Neural progenitor cell (in vitro differentiated cells): ENCODE measurements around the gene PPAT. TPM values are rescaled to one million over a fixed set of nuclear protein-coding genes. Genes with fewer than 3 reads are reported as not detected.
A peak's percentile ranks its signal among the peaks of the same experiment; 100 is the strongest.

Source experiments
- DNase-seq: peaks from one replicate; pipeline ENCODE4 v3.0.0-alpha.2; 2016; ENCODE audit warnings: low spot score
- H2AFZ ChIP-seq: fragments of 200-600 bp; sonication (generic); replicated peaks from 2 replicates; pipeline ENCODE4 v1.6.1; 2016; ENCODE audit warnings: antibody characterized with exemption
- H3F3A ChIP-seq: fragments of 200-600 bp; sonication (generic); 2 replicates; pipeline ENCODE4 v1.6.1; 2016; ENCODE audit warnings: antibody characterized with exemption, low read depth
- H3K27ac ChIP-seq: fragments of 200-600 bp; sonication (generic); 2 replicates; pipeline ENCODE4 v1.5.1; 2016; ENCODE audit warnings: mild to moderate bottlenecking
- H3K27me3 ChIP-seq: fragments of 200-600 bp; sonication (generic); 2 replicates; pipeline ENCODE4 v1.6.1; 2016; ENCODE audit warnings: mild to moderate bottlenecking, moderate library complexity
- H3K36me3 ChIP-seq: fragments of 200-600 bp; sonication (generic); 2 replicates; pipeline ENCODE4 v1.5.1; 2016
- H3K4me1 ChIP-seq: fragments of 200-600 bp; sonication (generic); 2 replicates; pipeline ENCODE4 v1.6.1; 2016; ENCODE audit warnings: mixed run types
- H3K4me2 ChIP-seq: fragments of 200-600 bp; sonication (generic); 2 replicates; pipeline ENCODE4 v1.6.1; 2016
- H3K4me3 ChIP-seq: fragments of 200-600 bp; sonication (generic); 2 replicates; pipeline ENCODE4 v1.5.1; 2016
- H3K79me2 ChIP-seq: fragments of 200-600 bp; sonication (generic); 2 replicates; pipeline ENCODE4 v1.6.1; 2016; ENCODE audit warnings: low read depth
- H3K9ac ChIP-seq: fragments of 200-600 bp; sonication (generic); 2 replicates; pipeline ENCODE4 v1.6.1; 2016
- H3K9me3 ChIP-seq: fragments of 200-600 bp; sonication (generic); 2 replicates; pipeline ENCODE4 v1.5.1; 2016; ENCODE audit warnings: low read depth
- H4K20me1 ChIP-seq: fragments of 200-600 bp; sonication (generic); 2 replicates; pipeline ENCODE4 v1.6.1; 2016; ENCODE audit warnings: low read depth
- H3K27ac Mint-ChIP-seq: 3 replicates; pipeline ENCODE4 v1.8.0; 2021; ENCODE audit warnings: mixed read lengths
- H3K27me3 Mint-ChIP-seq: 2 replicates; pipeline ENCODE4 v1.8.0; 2022; ENCODE audit warnings: low read depth, mild to moderate bottlenecking, inconsistent platforms, moderate library complexity, mixed read lengths; ENCODE audit not compliant: insufficient read depth
- H3K36me3 Mint-ChIP-seq: 3 replicates; pipeline ENCODE4 v1.8.0; 2021; ENCODE audit warnings: mixed read lengths
- H3K4me1 Mint-ChIP-seq: 3 replicates; pipeline ENCODE4 v1.8.0; 2021; ENCODE audit warnings: mixed read lengths
- H3K4me3 Mint-ChIP-seq: 3 replicates; pipeline ENCODE4 v1.8.0; 2021; ENCODE audit warnings: mild to moderate bottlenecking, moderate library complexity, mixed read lengths
- H3K9me3 Mint-ChIP-seq: 3 replicates; pipeline ENCODE4 v1.8.0; 2020; ENCODE audit warnings: mixed read lengths
- CTCF ChIP-seq: fragments of 200-600 bp; sonication (generic); IDR thresholded peaks from 2 replicates; pipeline ENCODE4 v1.5.1; 2017; ENCODE audit warnings: antibody characterized with exemption, mild to moderate bottlenecking
- EZH2 ChIP-seq: fragments of 200-600 bp; sonication (generic); IDR thresholded peaks from 2 replicates; pipeline ENCODE4 v1.6.1; 2017; ENCODE audit warnings: antibody characterized with exemption, mild to moderate bottlenecking, moderate library complexity
- EZH2phosphoT487 ChIP-seq: fragments of 200-600 bp; sonication (generic); IDR thresholded peaks from 2 replicates; pipeline ENCODE4 v1.6.1; 2017; ENCODE audit warnings: antibody characterized with exemption
- total RNA-seq: library from RNA; depleted of rRNA; stranded (reverse); fragments of >200 nt; gene quantifications from 2 replicates; pipeline ENCODE4 v1.2.3, GENCODE V29; 2015; ENCODE audit warnings: low replicate concordance

The PPAT gene
- total RNA-seq, 1 donor from 2014 or later, result 108 TPM

- H4K20me1 ChIP-seq, result peaks cover 61% of the 10 kb centered on the region
- no peak overlapping the region for H3K27ac Mint-ChIP-seq
- no peak for DNase-seq
- no peaks in the 10 kb centered on the region for H3K9me3 ChIP-seq
- peaks cover 29% of the 10 kb centered on the region for H3K4me1 Mint-ChIP-seq
- H3K4me3 Mint-ChIP-seq, result peak overlapping the region; percentile 55
- H3K36me3 Mint-ChIP-seq, result peaks cover 14% of the 10 kb centered on the region
- no peak overlapping the region for H3K9ac ChIP-seq
- H3K79me2 ChIP-seq, result peaks cover 93% of the 10 kb centered on the region
- H3K27me3 ChIP-seq, result no peaks in the 10 kb centered on the region
- no peak overlapping the region for H2AFZ ChIP-seq
- H3K4me1 ChIP-seq, result peaks cover 41% of the 10 kb centered on the region
- peak overlapping the region; percentile 82 for H3K4me3 ChIP-seq
- H3F3A ChIP-seq, result peaks cover 30% of the 10 kb centered on the region
- peaks cover 23% of the 10 kb centered on the region for H3K36me3 ChIP-seq
- H3K4me2 ChIP-seq, result peak overlapping the region; percentile 82
- peaks cover 3% of the 10 kb centered on the region for H3K27me3 Mint-ChIP-seq
- TF ChIP-seq CTCF, result no peak
- TF ChIP-seq EZH2, result no peak
- no peak for TF ChIP-seq EZH2phosphoT487
- no peak overlapping the region for H3K27ac ChIP-seq
- no peaks in the 10 kb centered on the region for H3K9me3 Mint-ChIP-seq
Observed at GRCh38 chr4:56438766-56439165, 3.4 kb upstream of the PPAT start.

- Histone ChIP-seq H4K20me1 (peaks cover 25% of the 10 kb centered on the region), H3K27me3 (no peaks in the 10 kb centered on the region), H3K27ac (peak overlapping the region; percentile 82), H3K36me3 (no peaks in the 10 kb centered on the region), H3K4me1 (peaks cover 22% of the 10 kb centered on the region), H3K9me3 (no peaks in the 10 kb centered on the region), H3K79me2 (peaks cover 93% of the 10 kb centered on the region), H3K9ac (peak overlapping the region; percentile 29), H2AFZ (peak overlapping the region; percentile 28), H3K4me2 (peak overlapping the region; percentile 90), H3F3A (peaks cover 23% of the 10 kb centered on the region), H3K4me3 (peak overlapping the region; percentile 82)
- TF ChIP-seq CTCF, result no peak
- no peak for TF ChIP-seq EZH2phosphoT487
- TF ChIP-seq EZH2, result no peak
- H3K4me3 Mint-ChIP-seq, result peak overlapping the region; percentile 98
- H3K36me3 Mint-ChIP-seq, result peaks cover 7% of the 10 kb centered on the region
- peaks cover 5% of the 10 kb centered on the region for H3K27me3 Mint-ChIP-seq
- peak overlapping the region; percentile 27 for H3K27ac Mint-ChIP-seq
- H3K4me1 Mint-ChIP-seq, result peaks cover 21% of the 10 kb centered on the region
- no peaks in the 10 kb centered on the region for H3K9me3 Mint-ChIP-seq
- DNase-seq, result peak; percentile 76
Observed at GRCh38 chr4:56434599-56435139, 746 bp downstream of the PPAT start.

- Histone ChIP-seq H3K4me2 (peak overlapping the region; percentile 90), H3K27me3 (no peaks in the 10 kb centered on the region), H3F3A (peaks cover 27% of the 10 kb centered on the region), H3K9ac (no peak overlapping the region), H4K20me1 (peaks cover 20% of the 10 kb centered on the region), H3K4me3 (peak overlapping the region; percentile 82), H3K36me3 (no peaks in the 10 kb centered on the region), H3K79me2 (peaks cover 93% of the 10 kb centered on the region), H3K4me1 (peaks cover 9% of the 10 kb centered on the region), H3K9me3 (no peaks in the 10 kb centered on the region), H3K27ac (no peak overlapping the region), H2AFZ (no peak overlapping the region)
- Mint-ChIP-seq H3K4me1 (peaks cover 12% of the 10 kb centered on the region), H3K4me3 (peak overlapping the region; percentile 98), H3K27ac (no peak overlapping the region), H3K27me3 (peaks cover 5% of the 10 kb centered on the region), H3K9me3 (no peaks in the 10 kb centered on the region), H3K36me3 (peaks cover 4% of the 10 kb centered on the region)
- TF ChIP-seq EZH2phosphoT487 (no peak), EZH2 (no peak), CTCF (no peak)
- DNase-seq, result no peak
Observed at GRCh38 chr4:56433280-56433679, 2.1 kb downstream of the PPAT start.
